HG03103 (cell line): ENCODE results near the gene CFAP161.
"Not testable (repeated sequence)": the region's sequence is repeated elsewhere in the genome, so short reads cannot be mapped to it uniquely, and the experiment has no call there.

Experiments used
- ATAC-seq: cut with Tn5 transposase; IDR thresholded peaks from one replicate; pipeline ENCODE4 v1.9.1; 2021; ENCODE audit warnings: low read depth; ENCODE audit not compliant: unreplicated experiment

Gene CFAP161

GRCh38 chr15:81155375-81156218 lies 21.5 kb downstream of the CFAP161 start:
- ATAC-seq: no peak

- no peak for ATAC-seq
These were observed 22.3 kb downstream of the CFAP161 start for GRCh38 chr15:81156324-81156723.

GRCh38 chr15:81157195-81157938 lies 23.3 kb downstream of the CFAP161 start:
- no peak for ATAC-seq

GRCh38 chr15:81157939-81158223 lies 23.8 kb downstream of the CFAP161 start:
- ATAC-seq: no peak

- ATAC-seq: not testable (repeated sequence)
These were observed 24.5 kb downstream of the CFAP161 start for GRCh38 chr15:81158561-81158960.

GRCh38 chr15:81160312-81161159 lies 26.5 kb downstream of the CFAP161 start:
- ATAC-seq: no peak

- no peak for ATAC-seq
These were observed 27.1 kb downstream of the CFAP161 start for GRCh38 chr15:81161160-81161673.

- no peak for ATAC-seq
These were observed 27.8 kb downstream of the CFAP161 start for GRCh38 chr15:81161851-81162250.

GRCh38 chr15:81163961-81164800 lies 30.1 kb downstream of the CFAP161 start:
- no peak for ATAC-seq

- ATAC-seq: no peak
These were observed 31.5 kb downstream of the CFAP161 start for GRCh38 chr15:81165535-81165934.

GRCh38 chr15:81166636-81167305 lies 32.7 kb downstream of the CFAP161 start:
- no peak for ATAC-seq

GRCh38 chr15:81168131-81168526 lies 34.1 kb downstream of the CFAP161 start:
- ATAC-seq: no peak

- ATAC-seq: no peak
These were observed 34.6 kb downstream of the CFAP161 start for GRCh38 chr15:81168644-81169043.

GRCh38 chr15:81170511-81170910 lies 36.4 kb downstream of the CFAP161 start:
- ATAC-seq: no peak

GRCh38 chr15:81171286-81171685 lies 37.2 kb downstream of the CFAP161 start:
- no peak for ATAC-seq

- ATAC-seq: no peak
These were observed 40.2 kb downstream of the CFAP161 start for GRCh38 chr15:81174125-81174791.

- ATAC-seq: no peak
These were observed 40.8 kb downstream of the CFAP161 start for GRCh38 chr15:81174792-81175327.

GRCh38 chr15:81175496-81175895 lies 41.4 kb downstream of the CFAP161 start:
- ATAC-seq: no peak
